ENCODE data around the gene KIAA0232. TPM values are rescaled to one million over a fixed set of nuclear protein-coding genes. Genes with fewer than 3 reads are reported as not detected.

Gene KIAA0232
- polyA plus RNA-seq, 3 donors from 2014 or later = 3.7 to 21.6 (median 5.9) TPM

- Mint-ChIP-seq H3K4me1 (peaks cover 28 to 42% of the 10 kb centered on the region in 2 donors), H3K36me3 (peaks cover 11 to 44% (median 16%) of the 10 kb centered on the region in 3 donors), H3K27me3 (ENCODE audit: low read depth in 3 of 3) (peaks cover 0 to 7% (median 0%) of the 10 kb centered on the region in 3 donors), H3K9me3 (no peaks in the 10 kb centered on the region), H3K4me3 (no peak overlapping the region), H3K27ac (peak overlapping the region in 3 of 6 donors; percentile 15 to 40 (median 35))
- no peak for DNase-seq
Measured at GRCh38 chr4:6857009-6857882, 74.7 kb downstream of the KIAA0232 start.

DNA sequence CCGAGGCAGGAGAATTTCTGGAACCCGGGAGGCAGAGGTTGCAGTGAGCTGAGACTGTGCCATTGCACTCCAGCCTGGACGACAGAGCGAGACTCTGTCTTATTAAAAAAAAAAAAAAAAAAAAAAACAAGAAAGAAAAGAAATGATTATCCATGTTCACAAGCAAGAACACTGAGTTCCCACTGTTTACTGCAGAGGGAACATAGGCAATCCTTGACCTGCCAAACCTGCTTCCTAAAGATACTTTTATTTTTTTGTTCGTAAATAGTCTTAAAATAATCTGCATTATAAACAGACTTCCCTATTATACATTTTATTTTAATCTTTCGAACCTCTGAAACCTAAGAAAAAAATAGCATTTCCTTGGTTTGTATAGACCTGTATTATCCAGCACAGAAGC lies 76.5 kb downstream of the KIAA0232 start:
- Mint-ChIP-seq H3K36me3 (peaks cover 18 to 51% (median 30%) of the 10 kb centered on the region in 3 donors), H3K4me3 (no peak overlapping the region), H3K4me1 (peaks cover 21 to 26% of the 10 kb centered on the region in 2 donors), H3K9me3 (no peaks in the 10 kb centered on the region), H3K27me3 (ENCODE audit: low read depth in 3 of 3) (peaks cover 0 to 5% (median 0%) of the 10 kb centered on the region in 3 donors), H3K27ac (no peak overlapping the region)
- no peak for DNase-seq

DNA sequence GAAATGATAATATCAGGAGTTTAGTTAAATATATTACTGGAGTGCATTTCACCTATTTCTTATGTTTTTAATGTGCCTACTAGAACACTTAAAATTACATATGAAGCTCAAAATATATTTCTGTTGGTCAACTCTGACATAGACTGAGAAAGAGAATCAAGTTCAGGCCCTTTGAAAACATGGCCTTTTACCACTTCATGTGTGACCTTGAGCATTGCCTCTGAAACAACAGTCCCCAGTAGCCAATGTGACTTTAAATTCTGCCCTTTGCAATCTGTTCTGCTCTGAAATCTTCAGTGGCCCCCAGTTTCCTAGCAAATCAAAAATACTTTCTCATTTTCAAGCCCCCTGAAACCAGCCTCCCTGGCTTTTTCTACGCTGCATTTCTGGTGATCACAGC lies 77.0 kb downstream of the KIAA0232 start:
- peaks cover 0 to 5% (median 0%) of the 10 kb centered on the region in 3 donors for H3K27me3 Mint-ChIP-seq (ENCODE audit: low read depth in 3 of 3)
- H3K9me3 Mint-ChIP-seq = no peaks in the 10 kb centered on the region
- no peak for DNase-seq
- H3K4me3 Mint-ChIP-seq = no peak overlapping the region
- H3K27ac Mint-ChIP-seq = peak overlapping the region in 1 of 6 donors; percentile 23
- H3K4me1 Mint-ChIP-seq = peaks cover 15 to 21% of the 10 kb centered on the region in 2 donors
- peaks cover 20 to 54% (median 30%) of the 10 kb centered on the region in 3 donors for H3K36me3 Mint-ChIP-seq

- H3K9me3 Mint-ChIP-seq = no peaks in the 10 kb centered on the region
- H3K27me3 Mint-ChIP-seq (ENCODE audit: low read depth in 3 of 3) = peaks cover 0 to 8% (median 0%) of the 10 kb centered on the region in 3 donors
- H3K36me3 Mint-ChIP-seq = peaks cover 13 to 36% (median 23%) of the 10 kb centered on the region in 3 donors
- no peak overlapping the region for H3K4me3 Mint-ChIP-seq
- H3K27ac Mint-ChIP-seq = peak overlapping the region in 2 of 6 donors; percentile 1 to 84
- peaks cover 0 to 3% of the 10 kb centered on the region in 2 donors for H3K4me1 Mint-ChIP-seq
- no peak for DNase-seq
Measured at GRCh38 chr4:6868386-6868785, 85.9 kb downstream of the KIAA0232 start.

GRCh38 chr4:6869944-6870343 lies 87.4 kb downstream of the KIAA0232 start:
- DNase-seq = no peak
- H3K4me3 Mint-ChIP-seq = no peak overlapping the region
- peaks cover 0 to 8% (median 0%) of the 10 kb centered on the region in 3 donors for H3K27me3 Mint-ChIP-seq (ENCODE audit: low read depth in 3 of 3)
- H3K36me3 Mint-ChIP-seq = peaks cover 8 to 34% (median 15%) of the 10 kb centered on the region in 3 donors
- peak overlapping the region in 1 of 6 donors; percentile 22 for H3K27ac Mint-ChIP-seq
- H3K9me3 Mint-ChIP-seq = no peaks in the 10 kb centered on the region
- peaks cover 7% of the 10 kb centered on the region in 2 donors for H3K4me1 Mint-ChIP-seq

DNA sequence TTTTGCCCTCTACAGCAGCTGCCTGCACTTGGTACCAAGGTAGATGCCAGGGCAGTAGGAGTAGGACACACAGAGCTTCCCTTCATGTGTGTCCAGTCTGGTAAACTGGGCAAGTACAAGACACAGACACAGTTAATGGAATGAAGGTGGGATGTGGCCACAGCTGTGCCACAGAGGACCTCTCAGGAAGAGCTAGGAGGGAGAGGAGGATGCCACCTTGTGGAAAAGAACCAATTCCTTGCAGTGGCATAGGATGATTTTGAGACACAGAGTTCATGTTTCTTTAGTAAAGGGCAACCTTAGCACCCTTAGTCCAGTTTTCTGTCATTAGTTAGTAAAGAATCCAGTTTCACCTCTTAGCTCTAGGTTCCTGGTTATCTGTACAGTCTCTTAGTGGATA lies 90.8 kb downstream of the KIAA0232 start:
- Mint-ChIP-seq H3K4me1 (peaks cover 17 to 26% of the 10 kb centered on the region in 2 donors), H3K4me3 (no peak overlapping the region), H3K27ac (peak overlapping the region in 1 of 6 donors; percentile 43), H3K27me3 (ENCODE audit: low read depth in 3 of 3) (peaks cover 0 to 4% (median 2%) of the 10 kb centered on the region in 3 donors), H3K9me3 (no peaks in the 10 kb centered on the region), H3K36me3 (peaks cover 16 to 47% (median 18%) of the 10 kb centered on the region in 3 donors)
- DNase-seq = no peak

DNA sequence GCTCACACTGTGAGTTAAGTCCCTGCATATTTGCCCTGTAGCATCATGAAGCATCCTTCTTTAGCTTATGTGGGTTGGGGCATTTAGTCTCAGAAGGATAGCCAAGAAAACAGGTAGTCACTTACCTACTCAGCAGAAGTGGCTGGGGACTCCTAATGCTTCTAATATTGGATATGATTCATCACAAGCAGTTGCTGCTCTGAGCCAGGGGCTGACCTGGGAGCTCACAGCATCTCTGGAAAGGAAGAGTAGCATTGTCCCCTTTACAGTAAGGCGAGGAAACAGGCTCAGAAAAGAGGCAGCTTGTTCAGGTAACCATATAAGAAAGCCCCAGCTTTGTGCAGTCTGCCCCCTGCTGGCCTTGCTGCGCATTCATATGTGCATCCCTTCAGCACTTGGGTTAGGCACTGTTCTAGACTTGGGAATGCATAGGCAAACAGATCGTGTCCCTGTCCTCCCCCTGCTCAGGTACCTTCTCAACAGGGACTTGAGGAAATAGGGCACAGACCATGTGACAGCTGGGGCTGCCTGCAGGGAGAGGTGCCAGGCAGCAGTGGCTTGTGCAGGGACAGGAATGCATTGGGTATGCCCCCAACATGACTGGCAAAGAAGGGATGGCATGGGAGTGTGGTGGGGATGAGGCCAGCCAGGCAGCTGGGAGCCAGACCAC lies 91.4 kb downstream of the KIAA0232 start:
- H3K27me3 Mint-ChIP-seq (ENCODE audit: low read depth in 3 of 3) = peaks cover 0 to 4% (median 2%) of the 10 kb centered on the region in 3 donors
- H3K4me3 Mint-ChIP-seq = no peak overlapping the region
- no peaks in the 10 kb centered on the region for H3K9me3 Mint-ChIP-seq
- H3K27ac Mint-ChIP-seq = peak overlapping the region in 2 of 6 donors; percentile 40 to 43
- peak; percentile 64 to 72 (median 66) for DNase-seq
- peaks cover 20 to 48% (median 22%) of the 10 kb centered on the region in 3 donors for H3K36me3 Mint-ChIP-seq
- peaks cover 17 to 26% of the 10 kb centered on the region in 2 donors for H3K4me1 Mint-ChIP-seq

GRCh38 chr4:6874981-6875380 lies 92.5 kb downstream of the KIAA0232 start:
- H3K27me3 Mint-ChIP-seq (ENCODE audit: low read depth in 3 of 3) = peaks cover 0 to 4% (median 2%) of the 10 kb centered on the region in 3 donors
- peaks cover 23 to 53% (median 24%) of the 10 kb centered on the region in 3 donors for H3K36me3 Mint-ChIP-seq
- H3K4me1 Mint-ChIP-seq = peaks cover 17 to 26% of the 10 kb centered on the region in 2 donors
- H3K27ac Mint-ChIP-seq = peak overlapping the region in 1 of 6 donors; percentile 20
- no peaks in the 10 kb centered on the region for H3K9me3 Mint-ChIP-seq
- no peak overlapping the region for H3K4me3 Mint-ChIP-seq
- DNase-seq = no peak

- Mint-ChIP-seq H3K9me3 (no peaks in the 10 kb centered on the region), H3K4me3 (no peak overlapping the region), H3K27me3 (ENCODE audit: low read depth in 3 of 3) (peaks cover 0 to 4% (median 2%) of the 10 kb centered on the region in 3 donors), H3K27ac (peak overlapping the region in 1 of 6 donors; percentile 50), H3K4me1 (peaks cover 17 to 26% of the 10 kb centered on the region in 2 donors), H3K36me3 (peaks cover 26 to 56% (median 26%) of the 10 kb centered on the region in 3 donors)
- DNase-seq = no peak
Measured at GRCh38 chr4:6875431-6875831, 92.9 kb downstream of the KIAA0232 start.

DNA sequence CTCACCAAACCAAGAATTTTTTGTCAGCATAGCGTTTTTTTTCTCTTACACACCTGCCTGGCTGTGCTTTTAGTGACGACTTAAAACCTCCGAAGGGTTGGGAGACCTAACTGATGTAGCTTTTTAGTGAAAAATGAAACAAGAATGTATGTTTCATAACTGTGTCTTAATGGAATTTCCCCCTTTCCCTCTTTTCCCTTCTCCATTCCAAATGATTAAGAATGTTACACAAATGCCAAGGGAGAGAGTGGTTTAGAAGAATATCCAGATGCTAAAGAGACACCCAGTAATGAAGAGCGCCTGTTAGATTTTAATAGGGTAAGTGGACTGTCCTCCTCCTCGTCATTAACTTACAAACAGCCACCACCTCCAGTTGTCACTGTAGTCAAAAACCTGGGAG lies 93.9 kb downstream of the KIAA0232 start:
- H3K4me3 Mint-ChIP-seq = no peak overlapping the region
- peaks cover 30 to 64% (median 35%) of the 10 kb centered on the region in 3 donors for H3K36me3 Mint-ChIP-seq

GRCh38 chr4:6877067-6877466 lies 94.5 kb downstream of the KIAA0232 start:
- peaks cover 17 to 26% of the 10 kb centered on the region in 2 donors for H3K4me1 Mint-ChIP-seq
- peaks cover 2 to 3% (median 2%) of the 10 kb centered on the region in 3 donors for H3K27me3 Mint-ChIP-seq (ENCODE audit: low read depth in 3 of 3)
- H3K27ac Mint-ChIP-seq = peak overlapping the region in 1 of 6 donors; percentile 34

More for the DNA sequence above, 93.9 kb downstream of the KIAA0232 start:
- Mint-ChIP-seq H3K27me3 (ENCODE audit: low read depth in 3 of 3) (peaks cover 2 to 3% (median 2%) of the 10 kb centered on the region in 3 donors), H3K27ac (no peak overlapping the region), H3K9me3 (no peaks in the 10 kb centered on the region), H3K4me1 (peaks cover 17 to 26% of the 10 kb centered on the region in 2 donors)
- DNase-seq = no peak

DNA sequence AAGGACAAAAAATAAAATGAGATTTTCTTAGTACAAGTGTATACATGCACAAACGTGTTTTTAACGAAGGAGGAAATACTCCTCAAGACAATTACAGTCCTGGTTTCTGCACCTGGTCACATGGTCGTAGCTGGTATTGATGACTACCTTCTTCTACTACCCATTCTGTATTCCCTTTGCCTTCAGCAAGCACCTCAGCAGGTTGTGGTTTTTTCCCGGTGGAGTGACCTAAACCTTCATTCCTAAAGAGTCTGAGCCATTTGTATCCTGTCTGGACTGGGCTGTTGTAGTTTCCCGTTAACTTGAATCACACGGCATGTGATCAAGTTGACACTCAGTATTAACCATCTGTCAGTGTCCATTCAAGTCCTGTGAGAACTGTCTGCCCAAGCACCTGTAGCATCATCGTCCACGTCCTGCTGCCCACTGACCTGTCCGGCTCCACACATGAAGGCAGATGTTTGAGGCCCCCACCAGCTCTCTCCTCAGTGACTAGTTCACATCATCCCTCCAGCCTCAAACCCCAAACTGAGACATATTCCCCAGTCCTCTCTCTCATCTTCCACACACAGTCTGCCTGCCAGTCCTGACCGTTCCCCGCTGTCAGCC lies 96.0 kb downstream of the KIAA0232 start:
- Mint-ChIP-seq H3K27me3 (ENCODE audit: low read depth in 3 of 3) (peaks cover 0 to 2% (median 2%) of the 10 kb centered on the region in 3 donors), H3K36me3 (peaks cover 27 to 68% (median 29%) of the 10 kb centered on the region in 3 donors), H3K4me1 (peaks cover 17 to 26% of the 10 kb centered on the region in 2 donors), H3K27ac (peak overlapping the region in 1 of 6 donors; percentile 17), H3K9me3 (no peaks in the 10 kb centered on the region), H3K4me3 (no peak overlapping the region)
- DNase-seq = no peak

More at GRCh38 chr4:6877067-6877466, 94.5 kb downstream of the KIAA0232 start:
- Mint-ChIP-seq H3K36me3 (peaks cover 24 to 64% (median 29%) of the 10 kb centered on the region in 3 donors), H3K9me3 (no peaks in the 10 kb centered on the region), H3K4me3 (no peak overlapping the region)
- no peak for DNase-seq

- Mint-ChIP-seq H3K9me3 (no peaks in the 10 kb centered on the region), H3K27me3 (ENCODE audit: low read depth in 3 of 3) (peaks cover 0 to 2% (median 2%) of the 10 kb centered on the region in 3 donors), H3K27ac (no peak overlapping the region), H3K4me1 (peaks cover 9 to 11% of the 10 kb centered on the region in 2 donors), H3K4me3 (no peak overlapping the region), H3K36me3 (peaks cover 29 to 60% (median 30%) of the 10 kb centered on the region in 3 donors)
- DNase-seq = no peak
Measured at GRCh38 chr4:6880691-6881090, 98.2 kb downstream of the KIAA0232 start.
